ENCODE measurements around the gene PEX1. TPM values are rescaled to one million over a fixed set of nuclear protein-coding genes. Genes with fewer than 3 reads are reported as not detected.

The PEX1 gene
- total and polyA plus RNA-seq, 9 of the 15 experiments (the other 6 are each of a cell fraction or from before 2014, with no cell fraction given), result 9.4 to 32.2 (median 19.9) TPM

DNA sequence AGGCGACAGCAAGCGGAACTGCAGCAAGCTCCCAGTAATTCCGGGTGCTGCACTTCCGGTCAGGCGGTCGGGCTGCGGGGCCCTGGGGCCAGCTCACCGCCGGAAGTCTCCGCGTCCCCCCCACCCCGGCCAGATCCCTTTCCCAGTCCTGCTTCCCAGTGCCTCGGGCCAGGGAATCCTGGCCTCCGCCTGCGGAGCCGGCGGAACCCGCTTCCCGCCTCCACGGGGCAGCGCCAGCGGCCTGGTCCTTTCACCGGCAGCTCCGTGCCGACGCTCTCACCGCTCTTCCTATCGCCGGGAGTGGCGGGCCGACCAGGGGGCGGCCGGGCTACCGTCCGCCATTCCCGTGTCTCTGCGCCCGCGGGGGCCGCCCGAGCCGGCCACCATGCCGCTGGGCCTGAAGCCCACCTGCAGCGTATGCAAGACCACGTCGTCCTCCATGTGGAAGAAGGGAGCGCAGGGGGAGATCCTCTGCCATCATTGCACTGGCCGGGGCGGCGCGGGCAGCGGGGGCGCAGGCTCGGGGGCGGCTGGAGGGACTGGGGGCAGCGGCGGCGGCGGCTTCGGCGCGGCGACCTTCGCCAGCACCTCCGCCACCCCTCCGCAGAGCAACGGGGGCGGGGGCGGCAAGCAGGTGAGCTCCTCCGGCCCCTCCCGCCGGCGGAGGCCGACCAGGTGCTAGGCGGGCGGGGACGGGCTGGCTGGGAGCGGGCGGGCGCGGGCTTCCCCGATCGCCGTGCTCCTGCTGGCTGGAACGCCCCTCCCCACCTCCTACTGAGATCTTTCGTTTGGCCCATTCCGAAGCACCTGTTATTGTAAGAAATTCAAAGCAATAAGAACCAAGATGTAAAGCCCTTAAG, 80.7 kb downstream of the PEX1 start, which contains the start of gene GATAD1 (continued):
- TF ChIP-seq, protein P1, sequence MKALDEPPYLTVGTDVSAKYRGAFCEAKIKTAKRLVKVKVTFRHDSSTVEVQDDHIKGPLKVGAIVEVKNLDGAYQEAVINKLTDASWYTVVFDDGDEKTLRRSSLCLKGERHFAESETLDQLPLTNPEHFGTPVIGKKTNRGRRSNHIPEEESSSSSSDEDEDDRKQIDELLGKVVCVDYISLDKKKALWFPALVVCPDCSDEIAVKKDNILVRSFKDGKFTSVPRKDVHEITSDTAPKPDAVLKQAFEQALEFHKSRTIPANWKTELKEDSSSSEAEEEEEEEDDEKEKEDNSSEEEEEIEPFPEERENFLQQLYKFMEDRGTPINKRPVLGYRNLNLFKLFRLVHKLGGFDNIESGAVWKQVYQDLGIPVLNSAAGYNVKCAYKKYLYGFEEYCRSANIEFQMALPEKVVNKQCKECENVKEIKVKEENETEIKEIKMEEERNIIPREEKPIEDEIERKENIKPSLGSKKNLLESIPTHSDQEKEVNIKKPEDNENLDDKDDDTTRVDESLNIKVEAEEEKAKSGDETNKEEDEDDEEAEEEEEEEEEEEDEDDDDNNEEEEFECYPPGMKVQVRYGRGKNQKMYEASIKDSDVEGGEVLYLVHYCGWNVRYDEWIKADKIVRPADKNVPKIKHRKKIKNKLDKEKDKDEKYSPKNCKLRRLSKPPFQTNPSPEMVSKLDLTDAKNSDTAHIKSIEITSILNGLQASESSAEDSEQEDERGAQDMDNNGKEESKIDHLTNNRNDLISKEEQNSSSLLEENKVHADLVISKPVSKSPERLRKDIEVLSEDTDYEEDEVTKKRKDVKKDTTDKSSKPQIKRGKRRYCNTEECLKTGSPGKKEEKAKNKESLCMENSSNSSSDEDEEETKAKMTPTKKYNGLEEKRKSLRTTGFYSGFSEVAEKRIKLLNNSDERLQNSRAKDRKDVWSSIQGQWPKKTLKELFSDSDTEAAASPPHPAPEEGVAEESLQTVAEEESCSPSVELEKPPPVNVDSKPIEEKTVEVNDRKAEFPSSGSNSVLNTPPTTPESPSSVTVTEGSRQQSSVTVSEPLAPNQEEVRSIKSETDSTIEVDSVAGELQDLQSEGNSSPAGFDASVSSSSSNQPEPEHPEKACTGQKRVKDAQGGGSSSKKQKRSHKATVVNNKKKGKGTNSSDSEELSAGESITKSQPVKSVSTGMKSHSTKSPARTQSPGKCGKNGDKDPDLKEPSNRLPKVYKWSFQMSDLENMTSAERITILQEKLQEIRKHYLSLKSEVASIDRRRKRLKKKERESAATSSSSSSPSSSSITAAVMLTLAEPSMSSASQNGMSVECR (CRISPR knock-in tag; IDR thresholded peaks at IDR 0.05), result peak; percentile 70
- no peak for TF ChIP-seq TEAD2 (tag; IDR thresholded peaks at IDR 0.05)
- TF ChIP-seq ZFP36 (IDR thresholded peaks at IDR 0.05; ENCODE audit: low read depth, low read length, partially characterized antibody), result no peak
- TF ChIP-seq, protein P2, sequence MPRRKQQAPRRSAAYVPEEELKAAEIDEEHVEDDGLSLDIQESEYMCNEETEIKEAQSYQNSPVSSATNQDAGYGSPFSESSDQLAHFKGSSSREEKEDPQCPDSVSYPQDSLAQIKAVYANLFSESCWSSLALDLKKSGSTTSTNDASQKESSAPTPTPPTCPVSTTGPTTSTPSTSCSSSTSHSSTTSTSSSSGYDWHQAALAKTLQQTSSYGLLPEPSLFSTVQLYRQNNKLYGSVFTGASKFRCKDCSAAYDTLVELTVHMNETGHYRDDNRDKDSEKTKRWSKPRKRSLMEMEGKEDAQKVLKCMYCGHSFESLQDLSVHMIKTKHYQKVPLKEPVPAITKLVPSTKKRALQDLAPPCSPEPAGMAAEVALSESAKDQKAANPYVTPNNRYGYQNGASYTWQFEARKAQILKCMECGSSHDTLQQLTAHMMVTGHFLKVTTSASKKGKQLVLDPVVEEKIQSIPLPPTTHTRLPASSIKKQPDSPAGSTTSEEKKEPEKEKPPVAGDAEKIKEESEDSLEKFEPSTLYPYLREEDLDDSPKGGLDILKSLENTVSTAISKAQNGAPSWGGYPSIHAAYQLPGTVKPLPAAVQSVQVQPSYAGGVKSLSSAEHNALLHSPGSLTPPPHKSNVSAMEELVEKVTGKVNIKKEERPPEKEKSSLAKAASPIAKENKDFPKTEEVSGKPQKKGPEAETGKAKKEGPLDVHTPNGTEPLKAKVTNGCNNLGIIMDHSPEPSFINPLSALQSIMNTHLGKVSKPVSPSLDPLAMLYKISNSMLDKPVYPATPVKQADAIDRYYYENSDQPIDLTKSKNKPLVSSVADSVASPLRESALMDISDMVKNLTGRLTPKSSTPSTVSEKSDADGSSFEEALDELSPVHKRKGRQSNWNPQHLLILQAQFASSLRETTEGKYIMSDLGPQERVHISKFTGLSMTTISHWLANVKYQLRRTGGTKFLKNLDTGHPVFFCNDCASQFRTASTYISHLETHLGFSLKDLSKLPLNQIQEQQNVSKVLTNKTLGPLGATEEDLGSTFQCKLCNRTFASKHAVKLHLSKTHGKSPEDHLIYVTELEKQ (CRISPR knock-in tag; IDR thresholded peaks at IDR 0.05), result no peak
- no peak for TF ChIP-seq ZNF124 (CRISPR knock-in tag; IDR thresholded peaks at IDR 0.05)
- TF ChIP-seq SREBF1 (IDR thresholded peaks at IDR 0.05; ENCODE audit: borderline replicate concordance, low read depth, low read length), result no peak
- TF ChIP-seq NFIC (IDR thresholded peaks at IDR 0.05), result peak; percentile 50
- peak; percentile 63 for TF ChIP-seq EP300 (IDR thresholded peaks at IDR 0.05; ENCODE audit: low read length)
- no peak for TF ChIP-seq BACH1 (tag; IDR thresholded peaks at IDR 0.05)
- TF ChIP-seq, protein P3, sequence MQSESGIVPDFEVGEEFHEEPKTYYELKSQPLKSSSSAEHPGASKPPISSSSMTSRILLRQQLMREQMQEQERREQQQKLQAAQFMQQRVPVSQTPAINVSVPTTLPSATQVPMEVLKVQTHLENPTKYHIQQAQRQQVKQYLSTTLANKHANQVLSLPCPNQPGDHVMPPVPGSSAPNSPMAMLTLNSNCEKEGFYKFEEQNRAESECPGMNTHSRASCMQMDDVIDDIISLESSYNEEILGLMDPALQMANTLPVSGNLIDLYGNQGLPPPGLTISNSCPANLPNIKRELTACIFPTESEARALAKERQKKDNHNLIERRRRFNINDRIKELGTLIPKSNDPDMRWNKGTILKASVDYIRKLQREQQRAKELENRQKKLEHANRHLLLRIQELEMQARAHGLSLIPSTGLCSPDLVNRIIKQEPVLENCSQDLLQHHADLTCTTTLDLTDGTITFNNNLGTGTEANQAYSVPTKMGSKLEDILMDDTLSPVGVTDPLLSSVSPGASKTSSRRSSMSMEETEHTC (IDR thresholded peaks at IDR 0.05), result peak; percentile 94
- TF ChIP-seq MAFK (IDR thresholded peaks at IDR 0.05; ENCODE audit: low read length), result no peak
- TF ChIP-seq, protein P4, sequence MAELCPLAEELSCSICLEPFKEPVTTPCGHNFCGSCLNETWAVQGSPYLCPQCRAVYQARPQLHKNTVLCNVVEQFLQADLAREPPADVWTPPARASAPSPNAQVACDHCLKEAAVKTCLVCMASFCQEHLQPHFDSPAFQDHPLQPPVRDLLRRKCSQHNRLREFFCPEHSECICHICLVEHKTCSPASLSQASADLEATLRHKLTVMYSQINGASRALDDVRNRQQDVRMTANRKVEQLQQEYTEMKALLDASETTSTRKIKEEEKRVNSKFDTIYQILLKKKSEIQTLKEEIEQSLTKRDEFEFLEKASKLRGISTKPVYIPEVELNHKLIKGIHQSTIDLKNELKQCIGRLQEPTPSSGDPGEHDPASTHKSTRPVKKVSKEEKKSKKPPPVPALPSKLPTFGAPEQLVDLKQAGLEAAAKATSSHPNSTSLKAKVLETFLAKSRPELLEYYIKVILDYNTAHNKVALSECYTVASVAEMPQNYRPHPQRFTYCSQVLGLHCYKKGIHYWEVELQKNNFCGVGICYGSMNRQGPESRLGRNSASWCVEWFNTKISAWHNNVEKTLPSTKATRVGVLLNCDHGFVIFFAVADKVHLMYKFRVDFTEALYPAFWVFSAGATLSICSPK (IDR thresholded peaks at IDR 0.05; ENCODE audit: borderline replicate concordance), result no peak
- peak; percentile 59; the same call in 1 of the 2 replicates for TF ChIP-seq ZBTB1 (CRISPR knock-in tag; IDR thresholded peaks at IDR 0.05; ENCODE audit: borderline replicate concordance, low read depth)
- TF ChIP-seq KHSRP (IDR thresholded peaks at IDR 0.05), result no peak
- peak; percentile 92 for TF ChIP-seq RBBP5 (IDR thresholded peaks at IDR 0.05; ENCODE audit: borderline replicate concordance, insufficient read depth, low read length, poor library complexity, severe bottlenecking)

Data from K562 (cell line).